Subcutaneous abdominal adipose tissue (tissue), 5 donors: ENCODE results near the gene NARS2.

Experiments used
- H3K27ac ChIP-seq: one replicate; pipeline ENCODE4 v1.7.0; 2013; ENCODE audit warnings: low read depth, mild to moderate bottlenecking, inconsistent platforms, low read length, moderate library complexity
- H3K27me3 ChIP-seq, 5 donors: one replicate each; pipeline ENCODE4 v1.7.0; 2013; ENCODE audit warnings: low read length in 5 of 5, inconsistent platforms in 1 of 5; ENCODE audit not compliant: control insufficient read depth in 5 of 5, insufficient read depth in 4 of 5
- H3K36me3 ChIP-seq, 5 donors: one replicate each; pipeline ENCODE4 v1.7.0; 2013; ENCODE audit warnings: low read length in 5 of 5; ENCODE audit not compliant: control insufficient read depth in 5 of 5, insufficient read depth in 5 of 5
- H3K4me1 ChIP-seq, 5 donors: one replicate each; pipeline ENCODE4 v1.7.0; 2013; ENCODE audit warnings: low read length in 5 of 5, mild to moderate bottlenecking in 3 of 5, moderate library complexity in 1 of 5; ENCODE audit not compliant: control insufficient read depth in 5 of 5, insufficient read depth in 5 of 5
- H3K4me3 ChIP-seq, 5 donors: one replicate each; pipeline ENCODE4 v1.7.0; 2013; ENCODE audit warnings: low read length in 5 of 5, low read depth in 1 of 5
- H3K9ac ChIP-seq, 5 donors: one replicate each; pipeline ENCODE4 v1.7.0; 2013; ENCODE audit warnings: low read length in 5 of 5, mild to moderate bottlenecking in 4 of 5, moderate library complexity in 3 of 5
- H3K9me3 ChIP-seq, 5 donors: one replicate each; pipeline ENCODE4 v1.7.0; 2013; ENCODE audit warnings: low read length in 5 of 5; ENCODE audit not compliant: control insufficient read depth in 5 of 5
- donor health status: healthy.
- donor health status: healthy.
- donor health status: healthy.
- donor health status: healthy.
- donor health status: healthy.

NARS2 gene

GRCh38 chr11:78583889-78584288 lies 9.2 kb upstream of the NARS2 start:
- Histone ChIP-seq H3K9ac (no peak overlapping the region), H3K4me1 (no peaks in the 10 kb centered on the region), H3K27ac (no peak overlapping the region), H3K27me3 (no peaks in the 10 kb centered on the region), H3K9me3 (peaks cover 8 to 31% (median 23%) of the 10 kb centered on the region in 5 donors), H3K4me3 (no peak overlapping the region), H3K36me3 (no peaks in the 10 kb centered on the region)

GRCh38 chr11:78577495-78577894 lies 2.8 kb upstream of the NARS2 start:
- no peaks in the 10 kb centered on the region for H3K27me3 ChIP-seq
- no peak overlapping the region for H3K27ac ChIP-seq
- peaks cover 2 to 3% (median 3%) of the 10 kb centered on the region in 5 donors for H3K9me3 ChIP-seq
- H3K4me1 ChIP-seq, result peaks cover 2 to 20% (median 20%) of the 10 kb centered on the region in 5 donors
- H3K4me3 ChIP-seq, result no peak overlapping the region
- H3K9ac ChIP-seq, result no peak overlapping the region
- no peaks in the 10 kb centered on the region for H3K36me3 ChIP-seq

GRCh38 chr11:78576549-78577097 lies 2.0 kb upstream of the NARS2 start:
- H3K9me3 ChIP-seq, result no peaks in the 10 kb centered on the region
- no peaks in the 10 kb centered on the region for H3K27me3 ChIP-seq
- H3K4me1 ChIP-seq, result peaks cover 2 to 20% (median 20%) of the 10 kb centered on the region in 5 donors
- H3K9ac ChIP-seq, result no peak overlapping the region
- H3K36me3 ChIP-seq, result no peaks in the 10 kb centered on the region
- no peak overlapping the region for H3K4me3 ChIP-seq
- no peak overlapping the region for H3K27ac ChIP-seq

- Histone ChIP-seq H3K27ac (peak overlapping the region; percentile 85), H3K27me3 (no peaks in the 10 kb centered on the region), H3K9me3 (no peaks in the 10 kb centered on the region), H3K36me3 (peaks cover 5 to 9% (median 7%) of the 10 kb centered on the region in 5 donors), H3K4me1 (peaks cover 2 to 20% (median 20%) of the 10 kb centered on the region in 5 donors), H3K4me3 (peak overlapping the region; percentile 81 to 95 (median 92)), H3K9ac (peak overlapping the region in 4 of 5 donors; percentile 60 to 93 (median 84))
These were observed 814 bp upstream of the NARS2 start for GRCh38 chr11:78575478-78575877.

GRCh38 chr11:78573681-78574080 lies 983 bp downstream of the NARS2 start:
- Histone ChIP-seq H3K9me3 (no peaks in the 10 kb centered on the region), H3K36me3 (peaks cover 5 to 13% (median 11%) of the 10 kb centered on the region in 5 donors), H3K9ac (peak overlapping the region; percentile 83 to 96 (median 84)), H3K4me1 (peaks cover 2 to 20% (median 20%) of the 10 kb centered on the region in 5 donors), H3K27me3 (no peaks in the 10 kb centered on the region), H3K27ac (no peak overlapping the region), H3K4me3 (peak overlapping the region; percentile 81 to 95 (median 92))

GRCh38 chr11:78573271-78573670 lies 1.4 kb downstream of the NARS2 start:
- no peaks in the 10 kb centered on the region for H3K27me3 ChIP-seq
- peak overlapping the region in 3 of 5 donors; percentile 30 to 93 (median 83) for H3K9ac ChIP-seq
- H3K4me1 ChIP-seq, result peaks cover 2 to 20% (median 20%) of the 10 kb centered on the region in 5 donors
- no peaks in the 10 kb centered on the region for H3K9me3 ChIP-seq
- no peak overlapping the region for H3K27ac ChIP-seq
- H3K36me3 ChIP-seq, result peaks cover 8 to 16% (median 13%) of the 10 kb centered on the region in 5 donors
- H3K4me3 ChIP-seq, result peak overlapping the region in 2 of 5 donors; percentile 93 to 95

- no peaks in the 10 kb centered on the region for H3K27me3 ChIP-seq
- H3K27ac ChIP-seq, result no peak overlapping the region
- H3K4me1 ChIP-seq, result peaks cover 2 to 20% (median 20%) of the 10 kb centered on the region in 5 donors
- H3K9ac ChIP-seq, result no peak overlapping the region
- no peaks in the 10 kb centered on the region for H3K9me3 ChIP-seq
- H3K4me3 ChIP-seq, result no peak overlapping the region
- peaks cover 12 to 21% (median 18%) of the 10 kb centered on the region in 5 donors for H3K36me3 ChIP-seq
These were observed 2.3 kb downstream of the NARS2 start for GRCh38 chr11:78572394-78572793.

GRCh38 chr11:78570031-78570430 lies 4.6 kb downstream of the NARS2 start:
- Histone ChIP-seq H3K9me3 (no peaks in the 10 kb centered on the region), H3K4me3 (no peak overlapping the region), H3K27me3 (no peaks in the 10 kb centered on the region), H3K27ac (no peak overlapping the region), H3K9ac (no peak overlapping the region), H3K36me3 (peaks cover 27 to 37% (median 31%) of the 10 kb centered on the region in 5 donors), H3K4me1 (peaks cover 2 to 14% (median 12%) of the 10 kb centered on the region in 5 donors)

GRCh38 chr11:78567209-78567608 lies 7.5 kb downstream of the NARS2 start:
- Histone ChIP-seq H3K36me3 (peaks cover 27 to 41% (median 31%) of the 10 kb centered on the region in 5 donors), H3K27ac (no peak overlapping the region), H3K9ac (peak overlapping the region in 1 of 5 donors; percentile 13), H3K27me3 (no peaks in the 10 kb centered on the region), H3K4me1 (peaks cover 0 to 9% (median 6%) of the 10 kb centered on the region in 5 donors), H3K4me3 (no peak overlapping the region), H3K9me3 (no peaks in the 10 kb centered on the region)

- Histone ChIP-seq H3K9me3 (no peaks in the 10 kb centered on the region), H3K27me3 (no peaks in the 10 kb centered on the region), H3K9ac (no peak overlapping the region), H3K27ac (no peak overlapping the region), H3K4me1 (peaks cover 3 to 32% (median 30%) of the 10 kb centered on the region in 5 donors), H3K36me3 (peaks cover 15 to 32% (median 24%) of the 10 kb centered on the region in 5 donors), H3K4me3 (no peak overlapping the region)
These were observed 9.9 kb downstream of the NARS2 start for GRCh38 chr11:78564490-78565467.
